Measurements from ENCODE around the gene PLB1.

DNA sequence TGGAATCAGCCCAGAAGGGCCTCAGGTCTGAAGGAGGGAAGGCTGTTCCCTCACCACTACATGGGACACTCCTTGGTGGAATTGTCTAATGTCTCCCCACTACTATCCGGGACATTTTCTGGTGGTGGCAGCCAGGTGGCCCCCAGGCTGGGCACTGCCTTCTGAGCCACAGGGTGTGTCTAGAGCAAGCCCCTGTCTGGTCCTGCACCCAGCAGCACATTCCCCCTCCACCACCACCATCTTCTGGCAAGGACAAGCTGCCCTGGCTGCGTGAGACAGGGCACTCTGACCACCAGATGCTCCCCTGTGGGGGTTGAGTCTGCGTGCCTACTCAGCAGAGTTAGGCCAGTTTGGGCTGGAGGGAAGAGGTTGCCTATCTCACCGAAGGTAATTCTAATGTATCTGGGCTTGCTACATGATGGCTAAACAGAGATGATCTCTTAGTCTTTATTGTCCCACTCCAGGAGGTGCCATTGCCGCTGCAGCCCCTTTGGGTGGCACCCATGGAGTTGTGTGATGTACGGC is 106.3 kb downstream of the PLB1 start:
- TF ChIP-seq POLR2A (IDR thresholded peaks at IDR 0.05), result no peak
- TF ChIP-seq, protein P1, sequence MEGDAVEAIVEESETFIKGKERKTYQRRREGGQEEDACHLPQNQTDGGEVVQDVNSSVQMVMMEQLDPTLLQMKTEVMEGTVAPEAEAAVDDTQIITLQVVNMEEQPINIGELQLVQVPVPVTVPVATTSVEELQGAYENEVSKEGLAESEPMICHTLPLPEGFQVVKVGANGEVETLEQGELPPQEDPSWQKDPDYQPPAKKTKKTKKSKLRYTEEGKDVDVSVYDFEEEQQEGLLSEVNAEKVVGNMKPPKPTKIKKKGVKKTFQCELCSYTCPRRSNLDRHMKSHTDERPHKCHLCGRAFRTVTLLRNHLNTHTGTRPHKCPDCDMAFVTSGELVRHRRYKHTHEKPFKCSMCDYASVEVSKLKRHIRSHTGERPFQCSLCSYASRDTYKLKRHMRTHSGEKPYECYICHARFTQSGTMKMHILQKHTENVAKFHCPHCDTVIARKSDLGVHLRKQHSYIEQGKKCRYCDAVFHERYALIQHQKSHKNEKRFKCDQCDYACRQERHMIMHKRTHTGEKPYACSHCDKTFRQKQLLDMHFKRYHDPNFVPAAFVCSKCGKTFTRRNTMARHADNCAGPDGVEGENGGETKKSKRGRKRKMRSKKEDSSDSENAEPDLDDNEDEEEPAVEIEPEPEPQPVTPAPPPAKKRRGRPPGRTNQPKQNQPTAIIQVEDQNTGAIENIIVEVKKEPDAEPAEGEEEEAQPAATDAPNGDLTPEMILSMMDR (IDR thresholded peaks at IDR 0.05), result no peak
- TF ChIP-seq POLR2AphosphoS5 (IDR thresholded peaks at IDR 0.05), result no peak

Data from prostate gland (tissue), 2 donors.